ENCODE data around the gene COX6A2. TPM values are rescaled to one million over a fixed set of nuclear protein-coding genes. Genes with fewer than 3 reads are reported as not detected.

Gene COX6A2
- total RNA-seq, 1 donor, result not detected

- H3K4me2 ChIP-seq (ENCODE audit: insufficient read depth, low read length), result peak overlapping the region; percentile 56
- H3K27ac ChIP-seq (ENCODE audit: low read depth, low read length), result no peak overlapping the region
- peaks cover 3% of the 10 kb centered on the region for H3K27me3 ChIP-seq (ENCODE audit: insufficient read depth, low read length)
- H3K9me3 ChIP-seq (ENCODE audit: low read depth, low read length), result no peaks in the 10 kb centered on the region
- H4K20me1 ChIP-seq (ENCODE audit: insufficient read depth, low read length), result no peaks in the 10 kb centered on the region
- TF ChIP-seq CTCF (IDR thresholded peaks at IDR 0.05; ENCODE audit: extremely low read depth, low read depth, low read length), result no peak
- H3K4me1 ChIP-seq (ENCODE audit: insufficient read depth, low read length), result peaks cover 4% of the 10 kb centered on the region
- H3K79me2 ChIP-seq (ENCODE audit: insufficient read depth, low read length), result no peaks in the 10 kb centered on the region
- DNase-seq (ENCODE audit: insufficient read length, low spot score, missing footprints), result no peak
- H2AFZ ChIP-seq (ENCODE audit: low read length), result peak overlapping the region; percentile 47
- no peaks in the 10 kb centered on the region for H3K36me3 ChIP-seq (ENCODE audit: insufficient read depth, low read length)
- peak overlapping the region; percentile 44 for H3K4me3 ChIP-seq (ENCODE audit: insufficient read depth, low read length)
These were observed 23.7 kb downstream of the COX6A2 start for GRCh38 chr16:31404353-31405064.

- H3K4me1 ChIP-seq (ENCODE audit: insufficient read depth, low read length), result peaks cover 4% of the 10 kb centered on the region
- H4K20me1 ChIP-seq (ENCODE audit: insufficient read depth, low read length), result no peaks in the 10 kb centered on the region
- H2AFZ ChIP-seq (ENCODE audit: low read length), result no peak overlapping the region
- TF ChIP-seq CTCF (IDR thresholded peaks at IDR 0.05; ENCODE audit: extremely low read depth, low read depth, low read length), result no peak
- peaks cover 3% of the 10 kb centered on the region for H3K27me3 ChIP-seq (ENCODE audit: insufficient read depth, low read length)
- peak overlapping the region; percentile 56 for H3K4me2 ChIP-seq (ENCODE audit: insufficient read depth, low read length)
- DNase-seq (ENCODE audit: insufficient read length, low spot score, missing footprints), result no peak
- H3K27ac ChIP-seq (ENCODE audit: low read depth, low read length), result no peak overlapping the region
- peak overlapping the region; percentile 44 for H3K4me3 ChIP-seq (ENCODE audit: insufficient read depth, low read length)
- no peaks in the 10 kb centered on the region for H3K79me2 ChIP-seq (ENCODE audit: insufficient read depth, low read length)
- H3K9me3 ChIP-seq (ENCODE audit: low read depth, low read length), result no peaks in the 10 kb centered on the region
- no peaks in the 10 kb centered on the region for H3K36me3 ChIP-seq (ENCODE audit: insufficient read depth, low read length)
These were observed 24.4 kb downstream of the COX6A2 start for GRCh38 chr16:31403590-31404352.

GRCh38 chr16:31402687-31403086 lies 25.5 kb downstream of the COX6A2 start:
- H3K9me3 ChIP-seq (ENCODE audit: low read depth, low read length), result no peaks in the 10 kb centered on the region
- no peak overlapping the region for H2AFZ ChIP-seq (ENCODE audit: low read length)
- H3K79me2 ChIP-seq (ENCODE audit: insufficient read depth, low read length), result no peaks in the 10 kb centered on the region
- H3K4me3 ChIP-seq (ENCODE audit: insufficient read depth, low read length), result no peak overlapping the region
- H3K4me2 ChIP-seq (ENCODE audit: insufficient read depth, low read length), result no peak overlapping the region
- no peak overlapping the region for H3K27ac ChIP-seq (ENCODE audit: low read depth, low read length)
- TF ChIP-seq CTCF (IDR thresholded peaks at IDR 0.05; ENCODE audit: extremely low read depth, low read depth, low read length), result no peak
- no peaks in the 10 kb centered on the region for H4K20me1 ChIP-seq (ENCODE audit: insufficient read depth, low read length)
- H3K27me3 ChIP-seq (ENCODE audit: insufficient read depth, low read length), result peaks cover 3% of the 10 kb centered on the region
- H3K36me3 ChIP-seq (ENCODE audit: insufficient read depth, low read length), result no peaks in the 10 kb centered on the region
- H3K4me1 ChIP-seq (ENCODE audit: insufficient read depth, low read length), result peaks cover 4% of the 10 kb centered on the region
- DNase-seq (ENCODE audit: insufficient read length, low spot score, missing footprints), result no peak

- H4K20me1 ChIP-seq (ENCODE audit: insufficient read depth, low read length), result no peaks in the 10 kb centered on the region
- TF ChIP-seq CTCF (IDR thresholded peaks at IDR 0.05; ENCODE audit: extremely low read depth, low read depth, low read length), result no peak
- no peak for DNase-seq (ENCODE audit: insufficient read length, low spot score, missing footprints)
- H3K79me2 ChIP-seq (ENCODE audit: insufficient read depth, low read length), result no peaks in the 10 kb centered on the region
- no peak overlapping the region for H2AFZ ChIP-seq (ENCODE audit: low read length)
- no peaks in the 10 kb centered on the region for H3K36me3 ChIP-seq (ENCODE audit: insufficient read depth, low read length)
- H3K27me3 ChIP-seq (ENCODE audit: insufficient read depth, low read length), result peaks cover 1% of the 10 kb centered on the region
- H3K4me1 ChIP-seq (ENCODE audit: insufficient read depth, low read length), result peaks cover 4% of the 10 kb centered on the region
- no peaks in the 10 kb centered on the region for H3K9me3 ChIP-seq (ENCODE audit: low read depth, low read length)
- no peak overlapping the region for H3K27ac ChIP-seq (ENCODE audit: low read depth, low read length)
- H3K4me3 ChIP-seq (ENCODE audit: insufficient read depth, low read length), result no peak overlapping the region
- no peak overlapping the region for H3K4me2 ChIP-seq (ENCODE audit: insufficient read depth, low read length)
These were observed 26.7 kb downstream of the COX6A2 start for GRCh38 chr16:31401436-31401835.

All from osteoblast (primary cell).